CD14-positive monocyte (primary cell): ENCODE data around the gene GLI3. TPM values are rescaled to one million over a fixed set of nuclear protein-coding genes. Genes with fewer than 3 reads are reported as not detected.

Experiments
- DNase-seq, 3 donors: peaks; one replicate each; pipeline ENCODE4 v3.0.0-alpha.2; 2011 to 2022
- H2AFZ ChIP-seq: 2 replicates; pipeline ENCODE4 v1.6.0; 2012; ENCODE audit warnings: mild to moderate bottlenecking, low read depth, low read length, inconsistent platforms; ENCODE audit not compliant: insufficient read depth, poor library complexity, severe bottlenecking
- H3K27ac ChIP-seq, 2 donors: 1 replicate in 1 of 2; 2 replicates in 1 of 2; pipeline ENCODE4 v1.5.1; 2012 to 2013; ENCODE audit warnings: low read length in 2 of 2, control low read depth in 1 of 2, inconsistent platforms in 1 of 2, low read depth in 1 of 2, mild to moderate bottlenecking in 1 of 2
- H3K27me3 ChIP-seq, 2 donors: one replicate each; pipeline versions ENCODE4 v1.6.0 to v1.6.1; 2011 to 2013; ENCODE audit warnings: low read length in 2 of 2; ENCODE audit not compliant: control insufficient read depth in 2 of 2, insufficient read depth in 2 of 2
- H3K36me3 ChIP-seq, 2 donors: replicated peaks in 1 of 2; 1 replicate in 1 of 2; 2 replicates in 1 of 2; pipeline versions ENCODE4 v1.5.1 to v1.6.1; 2012 to 2013; ENCODE audit warnings: low read length in 2 of 2, control low read depth in 1 of 2, inconsistent platforms in 1 of 2, mild to moderate bottlenecking in 1 of 2; ENCODE audit not compliant: insufficient read depth in 2 of 2, control insufficient read depth in 1 of 2
- H3K4me1 ChIP-seq, 2 donors: 1 replicate in 1 of 2; 2 replicates in 1 of 2; pipeline versions ENCODE4 v1.5.1 to v1.6.1; 2012 to 2013; ENCODE audit warnings: low read length in 2 of 2, control low read depth in 1 of 2, inconsistent platforms in 1 of 2, mild to moderate bottlenecking in 1 of 2, moderate library complexity in 1 of 2; ENCODE audit not compliant: insufficient read depth in 2 of 2, control insufficient read depth in 1 of 2
- H3K4me2 ChIP-seq: replicated peaks from 2 replicates; pipeline ENCODE3; 2012; ENCODE audit warnings: low read length, moderate library complexity, mild to moderate bottlenecking; ENCODE audit not compliant: poor library complexity, severe bottlenecking; ENCODE audit errors: extremely low read depth
- H3K4me3 ChIP-seq, 3 experiments: fragments of 200-600 bp in 1 of 3; sonication (generic) in 1 of 3; replicated peaks in 1 of 3; 1 replicate in 2 of 3; 2 replicates in 1 of 3; pipeline ENCODE4 v1.5.1; 2011 to 2013; ENCODE audit warnings: low read length in 3 of 3, mild to moderate bottlenecking in 3 of 3, control low read depth in 2 of 3, low read depth in 2 of 3, inconsistent platforms in 1 of 3, moderate library complexity in 1 of 3
- H3K79me2 ChIP-seq: 2 replicates; pipeline ENCODE4 v1.6.0; 2012; ENCODE audit warnings: mild to moderate bottlenecking, control low read depth, inconsistent platforms, low read length, moderate library complexity; ENCODE audit not compliant: insufficient read depth
- H3K9ac ChIP-seq: 2 replicates; pipeline ENCODE4 v1.6.0; 2017; ENCODE audit warnings: low read length, mild to moderate bottlenecking; ENCODE audit not compliant: insufficient read depth, poor library complexity, severe bottlenecking
- H3K9me3 ChIP-seq, 2 donors: replicated peaks in 1 of 2; 1 replicate in 1 of 2; 2 replicates in 1 of 2; pipeline versions ENCODE4 v1.5.1 to v1.6.1; 2012 to 2013; ENCODE audit warnings: low read length in 2 of 2, control low read depth in 1 of 2; ENCODE audit not compliant: control insufficient read depth in 1 of 2, insufficient read depth in 1 of 2
- H4K20me1 ChIP-seq: 2 replicates; pipeline ENCODE4 v1.6.0; 2012; ENCODE audit warnings: mild to moderate bottlenecking, low read length, control low read depth, moderate library complexity; ENCODE audit not compliant: insufficient read depth
- H3K27ac Mint-ChIP-seq, 7 donors: one replicate each; pipeline ENCODE4 v1.8.0; 2020; ENCODE audit warnings: mild to moderate bottlenecking in 7 of 7, mixed read lengths in 7 of 7, moderate library complexity in 6 of 7, inconsistent platforms in 2 of 7
- H3K27me3 Mint-ChIP-seq, 3 donors: one replicate each; pipeline ENCODE4 v1.8.0; 2021 to 2022; ENCODE audit warnings: low read depth in 3 of 3, mild to moderate bottlenecking in 3 of 3, mixed read lengths in 3 of 3, moderate library complexity in 3 of 3, inconsistent platforms in 1 of 3
- H3K36me3 Mint-ChIP-seq, 2 donors: one replicate each; pipeline ENCODE4 v1.8.0; 2020; ENCODE audit warnings: mixed read lengths in 2 of 2, inconsistent platforms in 1 of 2, mild to moderate bottlenecking in 1 of 2
- H3K4me1 Mint-ChIP-seq: one replicate; pipeline ENCODE4 v1.8.0; 2020; ENCODE audit warnings: mild to moderate bottlenecking, mixed read lengths
- H3K4me3 Mint-ChIP-seq, 2 donors: one replicate each; pipeline ENCODE4 v1.8.0; 2020; ENCODE audit warnings: mild to moderate bottlenecking in 2 of 2, mixed read lengths in 2 of 2, moderate library complexity in 1 of 2
- H3K9me3 Mint-ChIP-seq, 7 donors: one replicate each; pipeline ENCODE4 v1.8.0; 2020 to 2022; ENCODE audit warnings: mixed read lengths in 7 of 7, mild to moderate bottlenecking in 6 of 7, moderate library complexity in 6 of 7, inconsistent platforms in 2 of 7
- WGBS: methylation state at CpG from one replicate; pipeline ENCODE4 v1.1.5; 2013; ENCODE audit warnings: missing lambda C conversion rate; ENCODE audit not compliant: insufficient coverage; 5-methylcytosine and 5-hydroxymethylcytosine counted together
- intact Hi-C, 2 donors: fragments of 100-400 bp; cut with micrococcal nuclease; formaldehyde crosslinking; loops; one replicate each; pipeline versions ENCODE4 v1.15.0 to v1.15.1; 2023
- polyA plus RNA-seq, 3 donors: library from polyadenylated mRNA; depleted of rRNA in 1 of 3; unstranded in 2 of 3; stranded (reverse) in 1 of 3; fragments of 300-500 nt in 2 of 3; fragments of >200 nt in 1 of 3; fragmentation: Illumina TruSeq in 2 of 3; gene quantifications; 1 replicate in 2 of 3; 2 replicates in 1 of 3; pipeline ENCODE4 v1.2.3, GENCODE V29; 2012 to 2021
- TF ChIP-seq, protein P1 (sequence below): fragments of 200-600 bp; IDR thresholded peaks from one replicate; pipeline ENCODE4 v1.8.0; 2022; ENCODE audit warnings: antibody characterized with exemption, mild to moderate bottlenecking

GLI3 gene
- polyA plus RNA-seq, 3 donors, result not detected

DNA sequence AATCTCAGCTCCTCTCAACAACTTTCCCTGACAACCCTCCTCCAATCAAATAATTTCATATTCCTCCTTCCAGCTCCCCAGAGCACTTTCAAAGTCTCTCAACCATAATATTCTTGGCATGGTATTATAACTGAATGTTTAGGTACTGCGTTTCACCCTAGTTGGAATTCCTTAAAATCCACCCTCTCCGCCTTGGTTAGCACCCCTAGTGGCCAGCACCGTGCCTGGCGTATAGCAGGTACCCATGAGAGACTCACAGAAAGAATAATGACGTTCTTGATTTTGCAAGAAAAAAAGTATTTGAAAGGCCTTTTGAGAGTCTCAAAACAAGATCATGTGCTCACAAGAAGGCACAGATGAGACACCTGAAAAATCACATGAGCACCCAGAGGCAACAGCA is 50.9 kb downstream of the GLI3 start:
- H3K27ac Mint-ChIP-seq, result no peak overlapping the region
- TF ChIP-seq, protein P1, sequence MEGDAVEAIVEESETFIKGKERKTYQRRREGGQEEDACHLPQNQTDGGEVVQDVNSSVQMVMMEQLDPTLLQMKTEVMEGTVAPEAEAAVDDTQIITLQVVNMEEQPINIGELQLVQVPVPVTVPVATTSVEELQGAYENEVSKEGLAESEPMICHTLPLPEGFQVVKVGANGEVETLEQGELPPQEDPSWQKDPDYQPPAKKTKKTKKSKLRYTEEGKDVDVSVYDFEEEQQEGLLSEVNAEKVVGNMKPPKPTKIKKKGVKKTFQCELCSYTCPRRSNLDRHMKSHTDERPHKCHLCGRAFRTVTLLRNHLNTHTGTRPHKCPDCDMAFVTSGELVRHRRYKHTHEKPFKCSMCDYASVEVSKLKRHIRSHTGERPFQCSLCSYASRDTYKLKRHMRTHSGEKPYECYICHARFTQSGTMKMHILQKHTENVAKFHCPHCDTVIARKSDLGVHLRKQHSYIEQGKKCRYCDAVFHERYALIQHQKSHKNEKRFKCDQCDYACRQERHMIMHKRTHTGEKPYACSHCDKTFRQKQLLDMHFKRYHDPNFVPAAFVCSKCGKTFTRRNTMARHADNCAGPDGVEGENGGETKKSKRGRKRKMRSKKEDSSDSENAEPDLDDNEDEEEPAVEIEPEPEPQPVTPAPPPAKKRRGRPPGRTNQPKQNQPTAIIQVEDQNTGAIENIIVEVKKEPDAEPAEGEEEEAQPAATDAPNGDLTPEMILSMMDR, result peak; percentile 20
- H3K9me3 Mint-ChIP-seq, result peaks cover 0 to 5% (median 0%) of the 10 kb centered on the region in 7 donors
- 88% methylated on average over 4 of the region's 5 CpGs for WGBS
- Histone ChIP-seq H3K9me3 (no peaks in the 10 kb centered on the region), H4K20me1 (no peaks in the 10 kb centered on the region), H3K4me2 (no peak overlapping the region), H3K79me2 (no peaks in the 10 kb centered on the region), H3K36me3 (no peaks in the 10 kb centered on the region), H3K27me3 (no peaks in the 10 kb centered on the region), H3K4me3 (no peak overlapping the region), H2AFZ (no peak overlapping the region), H3K27ac (no peak overlapping the region), H3K4me1 (no peaks in the 10 kb centered on the region), H3K9ac (no peak overlapping the region)
- H3K27me3 Mint-ChIP-seq, result peaks cover 1 to 4% (median 2%) of the 10 kb centered on the region in 3 donors
- no peak overlapping the region for H3K4me3 Mint-ChIP-seq
- DNase-seq, result no peak
- H3K36me3 Mint-ChIP-seq, result no peaks in the 10 kb centered on the region
- intact Hi-C loops, result no loop called here
- H3K4me1 Mint-ChIP-seq, result no peaks in the 10 kb centered on the region

DNA sequence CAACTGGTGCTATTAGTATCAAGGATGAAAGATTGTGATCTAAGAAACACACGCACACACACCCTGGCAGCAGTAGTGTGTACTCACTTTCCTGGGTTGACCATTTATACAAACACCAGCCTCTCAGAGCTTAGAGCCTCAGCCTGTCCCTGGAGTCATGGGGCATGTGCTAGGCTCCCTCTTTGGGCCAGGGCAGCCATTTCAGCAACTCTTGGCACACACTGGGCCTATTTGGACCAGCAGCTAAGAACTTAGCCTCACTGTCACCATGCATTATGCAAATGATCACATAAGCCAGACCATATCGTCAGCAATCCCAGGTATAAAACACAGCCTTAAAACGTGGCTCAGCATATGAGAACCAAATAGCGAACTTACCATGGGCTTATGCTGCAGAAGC is 51.3 kb downstream of the GLI3 start:
- intact Hi-C loops, result no loop called here
- H3K9me3 ChIP-seq, result no peaks in the 10 kb centered on the region
- no peak overlapping the region for H3K9ac ChIP-seq
- WGBS, result 94% methylated on average over 4 of the region's 4 CpGs
- no peak for DNase-seq
- no peaks in the 10 kb centered on the region for H3K79me2 ChIP-seq
- Mint-ChIP-seq H3K27me3 (peaks cover 1 to 4% (median 2%) of the 10 kb centered on the region in 3 donors), H3K27ac (no peak overlapping the region), H3K9me3 (peaks cover 0 to 5% (median 0%) of the 10 kb centered on the region in 7 donors), H3K4me3 (no peak overlapping the region), H3K4me1 (no peaks in the 10 kb centered on the region), H3K36me3 (no peaks in the 10 kb centered on the region)
- no peaks in the 10 kb centered on the region for H3K27me3 ChIP-seq
- no peaks in the 10 kb centered on the region for H3K36me3 ChIP-seq
- TF ChIP-seq, protein P1, result no peak
- no peaks in the 10 kb centered on the region for H3K4me1 ChIP-seq
- H2AFZ ChIP-seq, result no peak overlapping the region
- no peaks in the 10 kb centered on the region for H4K20me1 ChIP-seq
- H3K27ac ChIP-seq, result no peak overlapping the region
- H3K4me3 ChIP-seq, result no peak overlapping the region
- H3K4me2 ChIP-seq, result no peak overlapping the region
